ENCODE results near the gene UHRF1. TPM values are rescaled to one million over a fixed set of nuclear protein-coding genes. Genes with fewer than 3 reads are reported as not detected.
"Not testable (repeated sequence)": the region's sequence is repeated elsewhere in the genome, so short reads cannot be mapped to it uniquely, and the experiment has no call there.

The UHRF1 gene
- total RNA-seq, 3 donors from 2014 or later: 3.2 to 13.4 (median 4.2) TPM

DNA sequence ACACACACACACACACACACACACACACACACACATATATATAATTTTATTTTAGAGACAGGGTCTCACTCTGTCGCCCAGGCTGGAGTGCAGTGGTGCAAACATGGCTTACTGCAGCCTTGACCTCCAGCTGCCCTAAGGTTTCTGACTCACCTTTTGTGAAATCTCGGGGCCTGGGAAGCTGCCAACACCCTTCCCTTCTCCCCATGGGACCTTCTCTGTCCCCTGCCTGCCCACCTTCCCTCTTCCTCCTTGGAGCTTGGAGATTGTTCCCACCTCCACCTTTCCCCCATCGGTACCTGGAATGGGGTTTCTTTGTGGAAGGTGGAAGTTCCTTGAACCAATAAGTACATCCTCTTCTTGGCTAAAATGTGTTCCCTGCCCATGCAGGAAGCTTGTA, 12.9 kb upstream of the UHRF1 start:
- DNase-seq: no peak
- Histone ChIP-seq H3K36me3 (ENCODE audit: low read depth) (no peaks in the 10 kb centered on the region), H3K9me3 (no peaks in the 10 kb centered on the region), H3K4me3 (no peak overlapping the region), H3K4me1 (ENCODE audit: low read depth) (no peaks in the 10 kb centered on the region)
- intact Hi-C loops (cut with DNase I, micrococcal nuclease): no loop called here
- no peak for ATAC-seq
- TF ChIP-seq CTCF (IDR thresholded peaks at IDR 0.05): no peak

DNA sequence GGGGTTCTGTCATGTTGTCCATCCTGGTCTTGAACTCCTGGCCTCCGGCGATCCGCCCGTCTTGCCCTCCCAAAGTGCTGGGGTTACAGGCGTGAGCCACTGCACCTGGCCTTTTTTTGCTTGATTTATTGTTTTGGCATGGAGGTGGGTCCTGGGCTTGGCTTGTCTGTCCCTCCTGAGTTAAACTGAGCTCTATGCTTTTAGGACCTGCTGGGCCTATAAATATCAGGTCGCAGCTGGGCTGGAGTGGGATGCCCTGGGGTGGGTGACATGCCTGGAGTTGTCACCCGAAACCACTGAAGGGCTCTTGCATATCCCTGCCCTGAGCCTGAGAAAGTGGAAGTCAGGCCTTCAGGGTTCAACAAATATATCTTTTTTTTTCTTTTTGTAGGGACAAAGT, 12.2 kb upstream of the UHRF1 start:
- intact Hi-C loops (cut with DNase I, micrococcal nuclease): no loop called here
- Histone ChIP-seq H3K36me3 (ENCODE audit: low read depth) (no peaks in the 10 kb centered on the region), H3K9me3 (no peaks in the 10 kb centered on the region), H3K4me3 (no peak overlapping the region), H3K4me1 (ENCODE audit: low read depth) (no peaks in the 10 kb centered on the region)
- no peak for DNase-seq
- TF ChIP-seq CTCF (IDR thresholded peaks at IDR 0.05): no peak
- ATAC-seq: no peak

GRCh38 chr19:4900879-4901278, 8.4 kb upstream of the UHRF1 start:
- H3K4me1 ChIP-seq (ENCODE audit: low read depth); ATAC-seq; H3K4me3 ChIP-seq; H3K9me3 ChIP-seq; DNase-seq; H3K36me3 ChIP-seq (ENCODE audit: low read depth); intact Hi-C loops (cut with DNase I, micrococcal nuclease): not testable (repeated sequence)

GRCh38 chr19:4902796-4903195, 6.5 kb upstream of the UHRF1 start, which contains the start of gene ARRDC5:
Gene ARRDC5 (minus strand): TSS chr19:4902896. CDS start chr19:4902825, 71 bp downstream.
- no peak for ATAC-seq
- peaks cover 2% of the 10 kb centered on the region for H3K4me1 ChIP-seq (ENCODE audit: low read depth)
- no peaks in the 10 kb centered on the region for H3K9me3 ChIP-seq
- no peak within 1 kb of the TSS for H3K4me3 ChIP-seq
- TF ChIP-seq CTCF (IDR thresholded peaks at IDR 0.05): no peak
- no peaks in the 10 kb centered on the region for H3K36me3 ChIP-seq (ENCODE audit: low read depth)
- intact Hi-C loops (cut with DNase I, micrococcal nuclease): no loop called here
- no peak for DNase-seq

- Histone ChIP-seq H3K36me3 (ENCODE audit: low read depth) (no peaks in the 10 kb centered on the region), H3K9me3 (no peaks in the 10 kb centered on the region), H3K4me3 (no peak overlapping the region), H3K4me1 (ENCODE audit: low read depth) (peaks cover 6% of the 10 kb centered on the region)
- intact Hi-C loops (cut with DNase I, micrococcal nuclease): no loop called here
- no peak for TF ChIP-seq CTCF (IDR thresholded peaks at IDR 0.05)
- peak; percentile 78 for ATAC-seq
- DNase-seq: peak in 1 of 3 donors; percentile 9
Observed at GRCh38 chr19:4904481-4904880, 4.8 kb upstream of the UHRF1 start.

DNA sequence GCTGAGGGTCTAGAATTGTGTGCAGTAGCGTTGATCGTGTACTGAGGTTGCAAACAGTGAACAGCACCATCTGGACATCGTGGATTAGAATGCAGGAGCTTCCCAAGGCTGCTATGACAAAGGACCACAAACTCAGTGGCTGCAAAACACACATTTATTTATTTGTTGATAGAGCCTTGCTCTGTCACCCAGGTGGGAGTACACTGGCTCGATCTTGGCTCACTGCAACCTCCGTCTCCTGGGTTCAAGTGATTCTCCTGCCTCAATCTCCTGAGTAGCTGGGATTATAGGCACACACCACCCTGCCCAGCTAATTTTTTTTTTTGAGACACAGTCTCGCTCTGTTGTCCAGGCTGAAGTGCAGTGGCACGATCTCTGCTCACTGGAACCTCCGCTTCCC, 2.3 kb upstream of the UHRF1 start:
- H3K36me3 ChIP-seq (ENCODE audit: low read depth): no peaks in the 10 kb centered on the region
- TF ChIP-seq CTCF (IDR thresholded peaks at IDR 0.05): no peak
- no peak overlapping the region for H3K4me3 ChIP-seq
- ATAC-seq: no peak
- no peak for DNase-seq
- no peaks in the 10 kb centered on the region for H3K9me3 ChIP-seq
- intact Hi-C loops (cut with DNase I, micrococcal nuclease): no loop called here
- peaks cover 17% of the 10 kb centered on the region for H3K4me1 ChIP-seq (ENCODE audit: low read depth)
